ENCODE measurements around the gene TMEM258. TPM values are rescaled to one million over a fixed set of nuclear protein-coding genes. Genes with fewer than 3 reads are reported as not detected.
A peak's percentile ranks its signal among the peaks of the same experiment; 100 is the strongest.

Gene TMEM258
- total RNA-seq, 6 experiments from 2014 or later, result 31.6 to 74.5 (median 55.3) TPM

DNA sequence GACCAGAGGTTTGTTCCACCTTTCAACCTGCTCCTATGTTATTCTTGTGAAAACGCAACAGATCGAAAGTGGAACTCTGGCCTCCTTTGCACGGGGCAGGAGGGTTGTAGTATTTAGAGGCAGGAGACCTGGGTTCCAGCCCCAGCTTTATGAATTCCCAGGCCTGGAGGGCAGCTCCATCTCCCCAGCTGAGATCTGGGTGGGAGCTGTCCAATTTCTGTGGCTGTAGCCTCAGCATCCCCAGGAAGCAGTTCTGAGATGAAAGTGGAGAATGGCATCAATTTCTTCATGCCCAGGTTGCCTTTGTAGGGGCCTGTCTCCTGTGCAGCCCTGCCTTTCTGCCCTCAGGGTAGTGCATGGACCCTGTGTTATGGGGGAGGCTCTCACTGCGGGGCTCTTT lies 39.8 kb upstream of the TMEM258 start:
- TF ChIP-seq, protein P1, sequence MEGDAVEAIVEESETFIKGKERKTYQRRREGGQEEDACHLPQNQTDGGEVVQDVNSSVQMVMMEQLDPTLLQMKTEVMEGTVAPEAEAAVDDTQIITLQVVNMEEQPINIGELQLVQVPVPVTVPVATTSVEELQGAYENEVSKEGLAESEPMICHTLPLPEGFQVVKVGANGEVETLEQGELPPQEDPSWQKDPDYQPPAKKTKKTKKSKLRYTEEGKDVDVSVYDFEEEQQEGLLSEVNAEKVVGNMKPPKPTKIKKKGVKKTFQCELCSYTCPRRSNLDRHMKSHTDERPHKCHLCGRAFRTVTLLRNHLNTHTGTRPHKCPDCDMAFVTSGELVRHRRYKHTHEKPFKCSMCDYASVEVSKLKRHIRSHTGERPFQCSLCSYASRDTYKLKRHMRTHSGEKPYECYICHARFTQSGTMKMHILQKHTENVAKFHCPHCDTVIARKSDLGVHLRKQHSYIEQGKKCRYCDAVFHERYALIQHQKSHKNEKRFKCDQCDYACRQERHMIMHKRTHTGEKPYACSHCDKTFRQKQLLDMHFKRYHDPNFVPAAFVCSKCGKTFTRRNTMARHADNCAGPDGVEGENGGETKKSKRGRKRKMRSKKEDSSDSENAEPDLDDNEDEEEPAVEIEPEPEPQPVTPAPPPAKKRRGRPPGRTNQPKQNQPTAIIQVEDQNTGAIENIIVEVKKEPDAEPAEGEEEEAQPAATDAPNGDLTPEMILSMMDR (IDR thresholded peaks at IDR 0.05), result no peak
- no peak for TF ChIP-seq POLR2A (IDR thresholded peaks at IDR 0.05)
- Histone ChIP-seq H3K27ac (no peak overlapping the region), H3K4me1 (peaks cover 0 to 20% (median 9%) of the 10 kb centered on the region in 4 donors), H3K36me3 (no peaks in the 10 kb centered on the region), H3K9me3 (no peaks in the 10 kb centered on the region), H3K4me3 (no peak overlapping the region), H3K27me3 (no peaks in the 10 kb centered on the region)
- DNase-seq, result no peak
- 37% methylated on average over 3 of the region's 4 CpGs for WGBS (ENCODE audit: insufficient coverage, low coverage, low lambda C conversion rate, missing lambda C conversion rate)
- intact Hi-C loops (cut with DNase I), result no loop called here
- no peak for ATAC-seq

DNA sequence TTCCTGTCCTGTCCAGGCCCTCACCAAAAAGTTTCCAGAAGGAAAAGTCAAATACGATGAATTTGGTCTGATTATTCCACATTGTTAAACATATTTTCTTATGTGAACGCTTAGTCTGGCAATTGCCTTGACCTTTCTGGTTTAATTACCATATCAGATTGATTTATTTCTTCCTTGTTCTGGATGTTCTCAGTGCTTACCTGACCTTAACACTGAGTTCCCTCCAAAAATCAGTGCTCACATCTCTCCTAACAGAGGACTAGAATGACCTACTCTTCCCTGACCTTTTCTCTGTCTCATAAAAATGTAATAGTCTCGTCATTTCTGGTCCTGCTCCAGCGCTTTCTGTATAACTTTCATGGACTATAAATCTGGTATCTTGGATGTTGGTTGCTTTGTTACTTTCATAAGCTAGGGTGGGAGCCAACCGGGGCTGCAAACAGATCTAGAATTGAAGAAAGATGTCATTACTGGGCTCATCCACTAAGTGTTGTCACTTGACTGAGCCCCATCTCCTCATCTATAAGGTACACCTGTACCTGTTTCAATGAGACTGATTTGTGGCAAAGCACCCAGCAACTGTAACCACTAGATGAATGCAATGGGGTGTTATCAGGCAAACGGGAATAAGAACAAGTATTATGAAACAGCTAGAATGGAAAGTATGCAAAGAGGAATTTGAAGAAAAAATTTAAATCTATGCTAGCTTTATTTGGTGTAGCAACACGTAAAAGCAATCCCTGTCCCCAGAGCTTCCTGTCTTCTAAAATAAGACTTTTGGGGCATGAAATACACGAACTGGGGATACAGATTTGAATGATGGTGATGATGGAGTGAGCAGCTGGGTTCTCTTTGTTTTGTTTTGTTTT lies 38.1 kb upstream of the TMEM258 start:
- H3K9me3 ChIP-seq, result no peaks in the 10 kb centered on the region
- H3K4me3 ChIP-seq, result no peak overlapping the region
- no peaks in the 10 kb centered on the region for H3K27me3 ChIP-seq
- peak overlapping the region in 1 of 3 donors; percentile 64 for H3K27ac ChIP-seq
- no peak for ATAC-seq
- no peak for DNase-seq
- peaks cover 0 to 20% (median 9%) of the 10 kb centered on the region in 4 donors for H3K4me1 ChIP-seq
- 37% methylated on average over 8 of the region's 8 CpGs for WGBS (ENCODE audit: insufficient coverage, low coverage, low lambda C conversion rate, missing lambda C conversion rate)
- no peak for TF ChIP-seq POLR2A (IDR thresholded peaks at IDR 0.05)
- TF ChIP-seq, protein P1 (IDR thresholded peaks at IDR 0.05), result no peak
- intact Hi-C loops (cut with DNase I), result no loop called here
- H3K36me3 ChIP-seq, result no peaks in the 10 kb centered on the region

DNA sequence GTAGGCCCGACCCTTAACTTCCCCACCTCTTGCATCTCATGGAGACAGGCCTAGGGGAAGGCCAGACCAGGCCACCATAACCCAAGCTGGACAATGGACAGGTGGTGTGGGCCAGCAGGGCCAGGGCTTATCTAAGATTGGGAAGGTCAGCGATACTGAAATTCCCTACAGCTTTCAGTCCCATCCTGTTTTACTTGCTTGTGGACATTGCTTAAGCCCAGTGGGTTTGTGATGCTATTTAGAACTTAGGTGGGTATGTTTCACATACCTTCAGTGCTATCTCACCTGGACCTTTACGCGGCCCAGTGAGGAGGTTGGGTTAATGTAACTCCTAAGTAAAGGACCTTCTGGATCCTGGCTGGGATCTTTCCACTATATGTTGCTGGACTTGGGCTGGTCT lies 37.4 kb upstream of the TMEM258 start:
- peaks cover 0 to 20% (median 9%) of the 10 kb centered on the region in 4 donors for H3K4me1 ChIP-seq
- H3K27me3 ChIP-seq, result no peaks in the 10 kb centered on the region
- intact Hi-C loops (cut with DNase I), result no loop called here
- H3K4me3 ChIP-seq, result peak overlapping the region in 2 of 3 donors; percentile 56 to 57
- H3K27ac ChIP-seq, result peak overlapping the region in 1 of 3 donors; percentile 64
- WGBS (ENCODE audit: insufficient coverage, low coverage, low lambda C conversion rate, missing lambda C conversion rate), result 46% methylated on average over 2 of the region's 4 CpGs
- ATAC-seq (no peak), DNase-seq (no peak)
- H3K36me3 ChIP-seq, result no peaks in the 10 kb centered on the region
- H3K9me3 ChIP-seq, result no peaks in the 10 kb centered on the region
- TF ChIP-seq POLR2A (IDR thresholded peaks at IDR 0.05), result no peak
- TF ChIP-seq, protein P1 (IDR thresholded peaks at IDR 0.05), result no peak

DNA sequence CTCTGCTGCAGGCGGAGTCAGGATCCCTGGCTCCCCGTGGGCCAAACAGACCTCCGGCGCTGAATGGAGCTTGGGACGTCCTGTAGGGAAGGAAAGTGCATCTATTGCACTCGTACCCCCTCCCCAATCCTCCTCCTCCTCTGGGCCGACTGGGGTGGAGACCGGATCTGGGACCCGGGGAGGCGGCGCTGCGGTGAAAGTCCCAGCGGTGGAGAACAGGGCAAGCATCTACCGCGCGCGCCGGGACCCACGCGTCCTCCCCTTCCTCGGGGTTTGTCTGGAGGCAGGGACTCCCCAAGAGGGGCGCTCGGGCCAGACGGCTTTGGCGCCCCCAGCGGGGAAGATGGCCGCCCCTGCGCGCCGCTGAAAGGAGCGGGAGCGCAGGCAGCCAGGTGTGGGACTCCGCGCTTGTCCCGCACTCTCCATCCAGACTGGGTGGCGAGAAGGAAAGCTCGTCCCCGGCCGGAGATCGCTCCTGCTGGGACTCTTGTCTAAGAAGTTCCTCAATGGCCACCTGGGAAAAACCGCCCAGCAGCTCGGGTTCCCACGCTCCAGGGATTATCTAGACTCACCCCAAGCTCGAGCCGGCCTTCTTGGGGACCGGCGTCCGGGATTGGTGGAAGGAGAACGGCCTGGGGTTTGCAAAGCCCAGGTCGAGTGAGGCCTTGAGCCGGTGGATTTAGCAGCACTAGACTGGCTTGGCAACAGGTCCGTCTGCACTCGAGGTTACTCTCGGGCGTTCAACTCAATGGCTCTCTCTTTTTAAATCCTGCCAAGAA lies 36.4 kb upstream of the TMEM258 start:
- peak overlapping the region; percentile 56 to 62 (median 57) for H3K4me3 ChIP-seq
- TF ChIP-seq POLR2A (IDR thresholded peaks at IDR 0.05), result no peak
- TF ChIP-seq, protein P1 (IDR thresholded peaks at IDR 0.05), result peak in 3 of 4 donors; percentile 23 to 41 (median 26)
- no peaks in the 10 kb centered on the region for H3K9me3 ChIP-seq
- H3K36me3 ChIP-seq, result no peaks in the 10 kb centered on the region
- ATAC-seq (peak; percentile 32 to 66 (median 62)), DNase-seq (peak in 2 of 3 donors; percentile 44 to 70)
- 0% methylated on average over 7 of the region's 55 CpGs for WGBS (ENCODE audit: insufficient coverage, low coverage, low lambda C conversion rate, missing lambda C conversion rate)
- peak overlapping the region; percentile 55 to 64 (median 64) for H3K27ac ChIP-seq
- peaks cover 0 to 20% (median 9%) of the 10 kb centered on the region in 4 donors for H3K4me1 ChIP-seq
- intact Hi-C loops (cut with DNase I), result no loop called here
- no peaks in the 10 kb centered on the region for H3K27me3 ChIP-seq
